Chondrocyte (in vitro differentiated cells): ENCODE data around the gene PRSS38. TPM values are rescaled to one million over a fixed set of nuclear protein-coding genes. Genes with fewer than 3 reads are reported as not detected.

Experiments
- DNase-seq: peaks from one replicate; pipeline ENCODE4 v3.0.0; 2021; ENCODE audit warnings: mixed read lengths, low spot score
- H3K27ac Mint-ChIP-seq: one replicate; pipeline ENCODE4 v1.8.0; 2021; ENCODE audit warnings: mild to moderate bottlenecking, moderate library complexity, mixed read lengths; ENCODE audit not compliant: unreplicated experiment
- H3K27me3 Mint-ChIP-seq: 2 replicates; pipeline ENCODE4 v1.8.0; 2021; ENCODE audit warnings: low read depth, mixed read lengths
- H3K36me3 Mint-ChIP-seq: 2 replicates; pipeline ENCODE4 v1.8.0; 2021; ENCODE audit warnings: low read depth, mixed read lengths
- H3K4me1 Mint-ChIP-seq: 2 replicates; pipeline ENCODE4 v1.8.0; 2021; ENCODE audit warnings: low read depth, mild to moderate bottlenecking, mixed read lengths
- H3K4me3 Mint-ChIP-seq: one replicate; pipeline ENCODE4 v1.8.0; 2021; ENCODE audit warnings: mild to moderate bottlenecking, moderate library complexity, mixed read lengths; ENCODE audit not compliant: unreplicated experiment
- H3K9me3 Mint-ChIP-seq: 2 replicates; pipeline ENCODE4 v1.8.0; 2021; ENCODE audit warnings: low read depth, mixed read lengths
- total RNA-seq: library from RNA; stranded (reverse); gene quantifications from 3 replicates; pipeline ENCODE4 v1.2.1, GENCODE V29; 2021
- TF ChIP-seq, protein P1 (sequence below): fragments of 200-600 bp; sonication (generic); IDR thresholded peaks from 2 replicates; pipeline ENCODE4 v1.5.0; 2021; ENCODE audit warnings: antibody characterized with exemption, mild to moderate bottlenecking, moderate library complexity

PRSS38 gene
- total RNA-seq, 1 donor from 2014 or later: not detected

DNA sequence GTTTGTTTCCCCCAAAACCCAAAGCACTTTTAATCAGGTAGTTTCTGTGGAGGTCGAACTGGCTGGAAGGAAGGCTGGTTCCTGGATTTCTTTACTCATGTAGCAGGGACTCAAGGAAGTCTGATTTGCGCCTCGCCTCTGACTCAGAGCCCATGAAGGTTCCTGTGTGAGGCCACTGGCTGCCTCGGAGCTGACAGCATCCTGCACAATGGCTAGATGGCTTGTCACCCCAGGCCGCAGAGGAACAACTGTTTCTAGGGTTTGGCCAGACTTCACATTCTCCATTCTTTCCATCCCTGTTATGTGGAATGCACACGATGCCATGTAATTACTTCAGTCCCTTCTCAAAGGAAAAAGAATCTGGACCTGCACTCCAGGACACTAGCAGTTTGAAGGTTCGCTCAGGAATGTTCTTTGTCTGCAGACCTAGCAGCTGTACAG lies 39.1 kb upstream of the PRSS38 start:
- TF ChIP-seq, protein P1, sequence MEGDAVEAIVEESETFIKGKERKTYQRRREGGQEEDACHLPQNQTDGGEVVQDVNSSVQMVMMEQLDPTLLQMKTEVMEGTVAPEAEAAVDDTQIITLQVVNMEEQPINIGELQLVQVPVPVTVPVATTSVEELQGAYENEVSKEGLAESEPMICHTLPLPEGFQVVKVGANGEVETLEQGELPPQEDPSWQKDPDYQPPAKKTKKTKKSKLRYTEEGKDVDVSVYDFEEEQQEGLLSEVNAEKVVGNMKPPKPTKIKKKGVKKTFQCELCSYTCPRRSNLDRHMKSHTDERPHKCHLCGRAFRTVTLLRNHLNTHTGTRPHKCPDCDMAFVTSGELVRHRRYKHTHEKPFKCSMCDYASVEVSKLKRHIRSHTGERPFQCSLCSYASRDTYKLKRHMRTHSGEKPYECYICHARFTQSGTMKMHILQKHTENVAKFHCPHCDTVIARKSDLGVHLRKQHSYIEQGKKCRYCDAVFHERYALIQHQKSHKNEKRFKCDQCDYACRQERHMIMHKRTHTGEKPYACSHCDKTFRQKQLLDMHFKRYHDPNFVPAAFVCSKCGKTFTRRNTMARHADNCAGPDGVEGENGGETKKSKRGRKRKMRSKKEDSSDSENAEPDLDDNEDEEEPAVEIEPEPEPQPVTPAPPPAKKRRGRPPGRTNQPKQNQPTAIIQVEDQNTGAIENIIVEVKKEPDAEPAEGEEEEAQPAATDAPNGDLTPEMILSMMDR: no peak
- Mint-ChIP-seq H3K9me3 (no peaks in the 10 kb centered on the region), H3K36me3 (peaks cover 3% of the 10 kb centered on the region), H3K27ac (peak overlapping the region; percentile 61), H3K27me3 (no peaks in the 10 kb centered on the region), H3K4me1 (peaks cover 16% of the 10 kb centered on the region), H3K4me3 (no peak overlapping the region)
- no peak for DNase-seq

DNA sequence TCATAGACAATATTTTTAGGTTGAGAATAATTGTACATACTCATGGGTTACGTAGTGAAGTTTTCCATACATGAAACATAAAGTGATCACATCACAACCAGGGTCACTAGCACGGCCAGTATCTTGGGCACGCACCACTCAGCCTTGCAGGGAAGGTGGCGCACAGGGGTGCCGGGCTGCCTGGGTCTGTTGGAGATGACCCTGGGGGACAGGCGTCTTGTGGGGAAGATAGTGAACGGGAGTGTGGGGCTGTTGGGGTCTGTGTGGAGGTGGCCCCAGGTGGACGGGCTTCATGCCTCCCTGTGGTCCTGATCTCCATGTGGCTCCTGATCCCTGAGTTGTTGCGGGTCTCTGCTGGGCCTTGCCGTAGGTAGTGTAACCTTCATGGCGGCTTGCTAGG lies 38.3 kb upstream of the PRSS38 start:
- DNase-seq: no peak
- peaks cover 5% of the 10 kb centered on the region for H3K36me3 Mint-ChIP-seq
- H3K27ac Mint-ChIP-seq: no peak overlapping the region
- peaks cover 16% of the 10 kb centered on the region for H3K4me1 Mint-ChIP-seq
- TF ChIP-seq, protein P1: no peak
- H3K9me3 Mint-ChIP-seq: no peaks in the 10 kb centered on the region
- H3K4me3 Mint-ChIP-seq: no peak overlapping the region
- no peaks in the 10 kb centered on the region for H3K27me3 Mint-ChIP-seq

DNA sequence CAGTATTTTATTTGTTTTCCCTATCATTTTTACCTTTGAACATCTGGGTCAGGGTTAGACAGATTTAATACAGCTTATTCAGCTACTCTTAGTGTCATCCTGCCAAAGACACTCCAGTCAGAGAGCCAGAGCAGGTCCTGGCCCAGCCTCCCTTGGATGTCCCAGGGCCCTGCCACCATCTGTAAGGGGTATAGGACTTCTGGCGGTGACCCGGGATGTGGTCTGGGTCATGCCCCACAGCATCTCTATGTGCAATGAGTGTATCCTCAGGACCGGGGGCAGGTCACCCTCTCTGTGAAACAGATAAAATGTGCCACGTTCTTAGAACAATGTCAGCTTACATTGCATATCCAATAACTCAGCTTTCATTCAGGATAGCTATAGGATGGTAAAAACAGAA lies 37.8 kb upstream of the PRSS38 start:
- TF ChIP-seq, protein P1: no peak
- Mint-ChIP-seq H3K9me3 (no peaks in the 10 kb centered on the region), H3K4me3 (no peak overlapping the region), H3K27me3 (no peaks in the 10 kb centered on the region), H3K4me1 (peaks cover 16% of the 10 kb centered on the region), H3K27ac (no peak overlapping the region), H3K36me3 (peaks cover 9% of the 10 kb centered on the region)
- no peak for DNase-seq

DNA sequence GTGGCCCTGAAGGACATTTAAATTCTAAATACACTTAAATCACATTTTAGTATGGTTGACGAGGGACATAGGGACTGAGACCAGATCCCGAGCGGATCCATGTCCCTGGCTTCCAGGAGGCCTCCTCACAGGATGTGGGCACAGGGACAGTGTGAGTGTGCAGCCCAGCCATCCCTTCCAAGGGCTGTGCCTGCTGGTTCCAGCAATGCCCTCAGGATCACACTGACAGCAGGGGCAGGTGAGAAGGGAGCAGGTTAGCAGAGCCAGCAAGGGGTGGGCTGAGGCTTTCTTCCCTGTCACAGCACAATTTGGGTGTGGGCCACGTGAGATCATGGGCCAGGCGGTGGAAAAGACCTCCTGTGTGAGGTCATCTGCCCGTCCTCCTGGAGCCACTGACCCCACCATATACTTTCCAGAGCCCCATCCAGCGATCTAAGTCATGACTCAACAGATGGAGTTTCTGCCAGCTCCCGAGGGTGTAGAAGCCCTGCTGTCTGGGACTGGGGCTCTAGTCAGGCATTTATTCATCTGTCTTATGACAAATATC lies 37.0 kb upstream of the PRSS38 start:
- no peak overlapping the region for H3K4me3 Mint-ChIP-seq
- DNase-seq: no peak
- H3K27ac Mint-ChIP-seq: no peak overlapping the region
- H3K4me1 Mint-ChIP-seq: peaks cover 16% of the 10 kb centered on the region
- no peaks in the 10 kb centered on the region for H3K9me3 Mint-ChIP-seq
- no peaks in the 10 kb centered on the region for H3K27me3 Mint-ChIP-seq
- TF ChIP-seq, protein P1: no peak
- peaks cover 9% of the 10 kb centered on the region for H3K36me3 Mint-ChIP-seq

DNA sequence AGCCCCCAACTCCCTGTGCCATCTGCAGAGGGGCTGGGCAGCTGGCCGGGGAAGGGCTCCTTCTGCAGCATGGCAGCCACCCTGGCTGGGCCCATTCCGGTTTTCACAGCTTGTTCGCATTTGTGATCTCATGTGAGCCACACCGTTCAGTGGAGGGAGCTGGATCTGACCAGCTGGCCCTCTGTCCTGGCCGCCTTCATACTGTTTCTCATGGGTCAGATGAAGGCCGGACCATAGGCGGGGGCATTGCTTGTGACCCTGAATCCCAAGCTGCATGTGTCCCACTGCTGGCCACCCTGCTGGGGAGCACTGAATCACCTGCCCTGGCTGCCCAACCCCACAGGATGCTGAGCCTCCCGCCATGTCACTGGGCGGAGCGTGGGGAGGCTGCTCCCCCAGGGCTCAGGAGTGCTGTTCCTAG lies 36.4 kb upstream of the PRSS38 start:
- TF ChIP-seq, protein P1: no peak
- H3K4me3 Mint-ChIP-seq: no peak overlapping the region
- no peaks in the 10 kb centered on the region for H3K27me3 Mint-ChIP-seq
- H3K36me3 Mint-ChIP-seq: peaks cover 9% of the 10 kb centered on the region
- no peak overlapping the region for H3K27ac Mint-ChIP-seq
- H3K9me3 Mint-ChIP-seq: no peaks in the 10 kb centered on the region
- H3K4me1 Mint-ChIP-seq: peaks cover 16% of the 10 kb centered on the region
- no peak for DNase-seq
